ENCODE data around the gene ABCD1.

DNA sequence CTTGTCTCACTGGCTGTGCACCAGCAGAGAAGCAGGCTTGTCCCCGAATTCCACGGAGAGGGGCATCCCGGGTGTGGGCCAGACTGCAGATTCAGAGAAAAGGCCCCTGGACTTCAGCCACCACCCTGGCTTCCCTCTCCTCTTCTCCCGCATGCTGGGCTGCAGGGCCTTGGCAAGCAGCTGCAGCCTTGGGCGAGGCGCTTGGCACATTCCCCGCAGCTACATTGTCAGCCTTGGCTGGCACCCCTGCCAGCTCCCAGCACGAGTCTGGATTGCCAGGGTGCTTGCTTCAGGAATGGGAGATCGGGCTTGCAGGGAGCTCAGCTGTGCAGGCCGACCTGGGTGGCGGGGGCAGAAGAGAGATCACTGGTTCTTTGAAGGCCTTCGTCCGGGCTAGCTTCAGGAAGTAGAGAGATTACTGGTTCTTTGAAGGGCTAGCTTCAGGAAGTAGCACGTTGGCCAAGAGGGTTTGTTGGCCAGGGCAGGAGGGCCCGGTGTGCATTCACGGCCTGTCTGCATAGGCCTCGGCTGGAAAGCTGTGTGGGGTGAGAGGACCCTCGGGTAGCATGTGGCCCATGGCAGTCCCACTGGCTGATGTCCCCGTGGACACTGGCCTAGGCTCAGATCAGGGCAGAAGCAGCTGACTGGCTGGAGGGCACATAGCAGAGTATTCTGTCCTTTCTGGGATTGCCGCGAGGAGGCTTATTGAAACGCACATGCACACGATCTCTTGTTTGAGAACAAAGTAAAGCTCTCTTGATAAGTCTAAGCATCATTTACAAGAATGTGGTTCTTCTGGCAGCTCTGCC is 2.7 kb downstream of the ABCD1 start:
- no peak for TF ChIP-seq TAF1 (IDR thresholded peaks at IDR 0.05; ENCODE audit: low read depth, low read length)
- TF ChIP-seq POLR2AphosphoS5 (IDR thresholded peaks at IDR 0.05; ENCODE audit: low read depth, low read length), result no peak

Measured in GM12891 (cell line).